K562 (cell line): ENCODE results near the gene IREB2. TPM values are rescaled to one million over a fixed set of nuclear protein-coding genes. Genes with fewer than 3 reads are reported as not detected.

Source experiments
- ATAC-seq: fragments of 200-7000 bp; cut with Tn5 transposase; 3 replicates; pipeline ENCODE4 v1.9.1; 2020; ENCODE audit warnings: moderate library complexity
- BruUV-seq: library from RNA; stranded (reverse); fragments of 400-500 nt; replicated peaks from 2 replicates; lab custom pipeline; 2021; lab: Mats Ljungman, UMichigan
- CTCF ChIA-PET: fragments of 300-600 bp; formaldehyde crosslinking; extraction: SDS; loops from one replicate; lab custom pipeline; 2021; ENCODE audit warnings: low intra/inter-chr PET ratio; lab: Yijun Ruan, JAX
- POLR2A ChIA-PET: fragments of 300-600, 350-650 bp; sonication (Branson Sonifier 250); formaldehyde crosslinking; extraction: SDS; loops from one replicate; lab custom pipeline; 2021; ENCODE audit warnings: antibody characterized with exemption, inconsistent platforms; lab: Yijun Ruan, JAX
- DNase-seq, 4 experiments: peaks; one replicate each; pipeline versions ENCODE4 v3.0.0 to v3.0.0-alpha.2; 2011 to 2018; ENCODE audit warnings: low spot score in 3 of 4, mixed read lengths in 3 of 4; ENCODE audit errors: extremely low read depth in 1 of 4
- FAIRE-seq: peaks from 2 replicates; lab custom pipeline; 2011; peaks lifted over from hg19 to GRCh38; lab: Jason Lieb, UNC
- H2AFZ ChIP-seq: 2 replicates; pipeline ENCODE4 v1.6.0; 2011; ENCODE audit warnings: low read depth, low read length, control low read depth, inconsistent platforms
- H3K27ac ChIP-seq: fragments of 200-600 bp; 3 replicates; pipeline ENCODE4 v1.8.0; 2011; ENCODE audit warnings: low read depth, mild to moderate bottlenecking, control low read depth, inconsistent platforms, low read length, moderate library complexity, mixed read lengths; ENCODE audit errors: extremely low read depth
- H3K27me3 ChIP-seq, 2 experiments: fragments of 300-600 bp in 1 of 2; 2 replicates in 1 of 2; 3 replicates in 1 of 2; pipeline versions ENCODE4 v1.6.0 to v1.8.0; 2011; ENCODE audit warnings: inconsistent platforms in 2 of 2, low read length in 2 of 2, mild to moderate bottlenecking in 1 of 2, mixed read lengths in 1 of 2, moderate library complexity in 1 of 2; ENCODE audit not compliant: control insufficient read depth in 2 of 2, insufficient read depth in 2 of 2
- H3K36me3 ChIP-seq: fragments of 300-600 bp; 3 replicates; pipeline ENCODE4 v1.8.0; 2011; ENCODE audit warnings: mild to moderate bottlenecking, low read length, inconsistent platforms; ENCODE audit not compliant: control insufficient read depth, insufficient read depth
- H3K4me1 ChIP-seq, 2 experiments: fragments of 200-600 bp in 1 of 2; replicated peaks in 1 of 2; 2 replicates in 1 of 2; 3 replicates in 1 of 2; pipeline versions ENCODE4 v1.5.1 to v1.8.0; 2011; ENCODE audit warnings: inconsistent platforms in 2 of 2, low read length in 2 of 2, mild to moderate bottlenecking in 1 of 2, mixed read lengths in 1 of 2, moderate library complexity in 1 of 2; ENCODE audit not compliant: control insufficient read depth in 2 of 2, insufficient read depth in 2 of 2
- H3K4me2 ChIP-seq: 2 replicates; pipeline ENCODE4 v1.6.1; 2011; ENCODE audit warnings: low read length, control low read depth, inconsistent platforms, mixed read lengths; ENCODE audit not compliant: insufficient read depth
- H3K4me3 ChIP-seq: fragments of 200-600 bp; sonication (generic), shearing (Covaris generic); 2 replicates; pipeline ENCODE4 v1.5.1; 2016; ENCODE audit warnings: control low read depth, inconsistent platforms
- H3K79me2 ChIP-seq: fragments of 200-600 bp; 3 replicates; pipeline ENCODE4 v1.8.0; 2011; ENCODE audit warnings: low read length, inconsistent platforms; ENCODE audit not compliant: control insufficient read depth, insufficient read depth
- H3K9ac ChIP-seq, 2 experiments: 2 replicates each; pipeline versions ENCODE4 v1.6.0 to v1.6.1; 2011; ENCODE audit warnings: low read depth in 2 of 2, low read length in 2 of 2, control low read depth in 1 of 2, inconsistent platforms in 1 of 2, mild to moderate bottlenecking in 1 of 2, mixed read lengths in 1 of 2; ENCODE audit not compliant: insufficient read depth in 1 of 2
- H3K9me1 ChIP-seq: one replicate; pipeline ENCODE4 v1.6.0; 2011; ENCODE audit warnings: inconsistent platforms, mild to moderate bottlenecking, low read length, moderate library complexity; ENCODE audit not compliant: control insufficient read depth, insufficient read depth
- H3K9me3 ChIP-seq: replicated peaks from 2 replicates; pipeline ENCODE4 v1.5.1; 2011; ENCODE audit warnings: low read depth, low read length, inconsistent platforms; ENCODE audit not compliant: control insufficient read depth, insufficient read depth
- H4K20me1 ChIP-seq: replicated peaks from 2 replicates; pipeline ENCODE4 v1.6.1; 2011; ENCODE audit warnings: low read length, inconsistent platforms, mixed read lengths; ENCODE audit not compliant: control insufficient read depth, insufficient read depth
- CTBP1 ChIP-seq: fragments of 450-650 bp; IDR thresholded peaks from 2 replicates; pipeline ENCODE4 v1.6.1; 2016; ENCODE audit warnings: borderline replicate concordance
- GTF2F1 ChIP-seq: IDR thresholded peaks from 2 replicates; pipeline ENCODE4 v1.6.1; 2011; ENCODE audit warnings: low read depth, low read length, improper control_type of control experiment
- MAFK ChIP-seq: IDR thresholded peaks from 2 replicates; pipeline ENCODE4 v1.6.1; 2011; ENCODE audit warnings: low read length, improper control_type of control experiment
- MTA1 ChIP-seq: fragments of 450-650 bp; IDR thresholded peaks from 2 replicates; pipeline ENCODE4 v1.6.1; 2017; ENCODE audit warnings: borderline replicate concordance
- POU5F1 ChIP-seq: fragments of 150-350 bp; IDR thresholded peaks from 2 replicates; pipeline ENCODE4 v1.6.1; 2014; ENCODE audit warnings: borderline replicate concordance, low read length, low read depth, mild to moderate bottlenecking; ENCODE audit not compliant: partially characterized antibody
- RBM14 ChIP-seq: fragments of 200-400 bp; formaldehyde crosslinking; IDR thresholded peaks from 2 replicates; pipeline ENCODE4 v1.6.1; 2018; ENCODE audit warnings: low read depth, mild to moderate bottlenecking, low read length, moderate library complexity, borderline replicate concordance; ENCODE audit not compliant: insufficient read depth
- ZBED1 ChIP-seq: IDR thresholded peaks from 2 replicates; pipeline ENCODE4 v1.6.1; 2014
- ZNF263 ChIP-seq: sonication (generic); formaldehyde crosslinking; IDR thresholded peaks from 2 replicates; pipeline ENCODE4 v1.8.0; 2022; ENCODE audit warnings: mild to moderate bottlenecking, missing genetic modification reagents, borderline replicate concordance
- ZNF384 ChIP-seq: IDR thresholded peaks from 2 replicates; pipeline ENCODE4 v1.6.1; 2012; ENCODE audit warnings: low read depth, low read length, improper control_type of control experiment
- ZNF76 ChIP-seq: fragments of 250-450 bp; sonication (Bioruptor Pico); IDR thresholded peaks from 2 replicates; pipeline ENCODE4 v1.4.0; 2020; ENCODE audit warnings: mild to moderate bottlenecking, moderate library complexity, borderline replicate concordance
- WGBS: fragments of 100-300 bp; shearing (Covaris generic); methylation state at CpG from one replicate; pipeline ENCODE4 v1.1.6; 2016; ENCODE audit warnings: low coverage, mixed read lengths; ENCODE audit not compliant: insufficient coverage; ENCODE audit errors: missing lambda C conversion rate; 5-methylcytosine and 5-hydroxymethylcytosine counted together
- in situ Hi-C: fragments of 300-500 bp; cut with MboI; formaldehyde crosslinking; loops from 4 replicates; pipeline ENCODE4 v1.15.0; 2018; ENCODE audit warnings: inconsistent platforms, mixed read lengths
- intact Hi-C: fragments of 100-400 bp; cut with micrococcal nuclease; formaldehyde crosslinking; loops from 2 replicates; pipeline ENCODE4 v1.14.2; 2022
- polyA plus RNA-seq, 8 experiments: library from polyadenylated mRNA; depleted of rRNA in 4 of 8; stranded (reverse) in 5 of 8; unstranded in 3 of 8; fragments of >200 nt; fragmentation: Nextera tagmentation in 2 of 8; fragmentation: Illumina TruSeq in 1 of 8; extraction: Ambion mirVana in 2 of 8; extraction: Trizol in 1 of 8; gene quantifications; 2 replicates each; pipeline versions ENCODE4 v1.2.1 to v1.2.3, GENCODE V29; 2011 to 2014; ENCODE audit warnings: inconsistent platforms in 1 of 8, missing spikeins in 1 of 8
- total RNA-seq, 7 experiments: library from RNA; depleted of rRNA in 6 of 7; stranded (reverse); fragments of >200 nt in 6 of 7; fragmentation: Illumina TruSeq in 2 of 7; extraction: Trizol in 2 of 7; gene quantifications; 2 replicates each; pipeline versions ENCODE4 v1.2.1 to v1.2.3, GENCODE V29; 2011 to 2021; ENCODE audit warnings: low replicate concordance in 1 of 7

Gene IREB2
- total and polyA plus RNA-seq, 9 of the 15 experiments (the other 6 are each of a cell fraction or from before 2014, with no cell fraction given) = 16.8 to 61.7 (median 34.0) TPM

GRCh38 chr15:78431955-78432354 lies 6.1 kb upstream of the IREB2 start:
- Histone ChIP-seq H3K27me3 (no peaks in the 10 kb centered on the region), H3K9me3 (no peaks in the 10 kb centered on the region), H3K27ac (no peak overlapping the region), H2AFZ (no peak overlapping the region), H3K9me1 (no peaks in the 10 kb centered on the region), H3K4me1 (peaks cover 0 to 2% of the 10 kb centered on the region in 2 experiments; a peak in 4 of 5 replicates), H3K9ac (no peak overlapping the region), H3K4me3 (no peak overlapping the region), H3K36me3 (no peaks in the 10 kb centered on the region), H3K79me2 (no peaks in the 10 kb centered on the region), H3K4me2 (no peak overlapping the region), H4K20me1 (no peaks in the 10 kb centered on the region)
- FAIRE-seq (no peak), ATAC-seq (no peak), DNase-seq (no peak)
- no TSS peak for BruUV-seq
- WGBS = 0% methylated on average over 1 of the region's 1 CpG
- in situ Hi-C loops (no loop called here), intact Hi-C loops (no loop called here)
- POLR2A ChIA-PET = no interaction called here
- TF ChIP-seq GTF2F1 (no peak), RBM14 (no peak), MTA1 (no peak), CTBP1 (no peak), MAFK (no peak), ZNF263 (no peak), ZBED1 (no peak)
- CTCF ChIA-PET = no interaction called here

- H4K20me1 ChIP-seq = no peaks in the 10 kb centered on the region
- no peak overlapping the region for H3K4me3 ChIP-seq
- no peaks in the 10 kb centered on the region for H3K36me3 ChIP-seq
- no peaks in the 10 kb centered on the region for H3K9me3 ChIP-seq
- H3K4me1 ChIP-seq = peaks cover 0 to 2% of the 10 kb centered on the region in 2 experiments; a peak in 4 of 5 replicates
- ChIA-PET CTCF (no interaction called here), POLR2A (no interaction called here)
- H3K27me3 ChIP-seq = no peaks in the 10 kb centered on the region
- FAIRE-seq (no peak), ATAC-seq (no peak), DNase-seq (no peak)
- no peak overlapping the region for H3K4me2 ChIP-seq
- H3K9me1 ChIP-seq = no peaks in the 10 kb centered on the region
- TF ChIP-seq POU5F1 (no peak), ZNF76 (CRISPR knock-in tag) (no peak), ZNF384 (peak; percentile 39; the same call in 1 of the 2 replicates)
- H3K27ac ChIP-seq = no peak overlapping the region
- 57% methylated on average over 1 of the region's 1 CpG for WGBS
- in situ Hi-C loops = no loop called here
- no peak overlapping the region for H3K9ac ChIP-seq
- intact Hi-C loops = no loop called here
- H3K79me2 ChIP-seq = no peaks in the 10 kb centered on the region
- H2AFZ ChIP-seq = no peak overlapping the region
- no TSS peak for BruUV-seq
These were observed 5.4 kb upstream of the IREB2 start for GRCh38 chr15:78432664-78433063.
